ENCODE measurements around the gene PI4KA. TPM values are rescaled to one million over a fixed set of nuclear protein-coding genes. Genes with fewer than 3 reads are reported as not detected.

Gene PI4KA
- total RNA-seq, 1 donor from 2014 or later: 110 TPM

- H3K4me3 Mint-ChIP-seq: no peak overlapping the region
- peaks cover 15% of the 10 kb centered on the region for H3K36me3 Mint-ChIP-seq
- H3K27me3 Mint-ChIP-seq (ENCODE audit: low read depth): no peaks in the 10 kb centered on the region
- H3K9me3 Mint-ChIP-seq: no peaks in the 10 kb centered on the region
- no peaks in the 10 kb centered on the region for H3K4me1 Mint-ChIP-seq
- DNase-seq (ENCODE audit: low spot score in 2 of 2, unreplicated experiment in 2 of 2): no peak
- H3K27ac Mint-ChIP-seq: no peak overlapping the region
- no peak for TF ChIP-seq CTCF (IDR thresholded peaks at IDR 0.05; ENCODE audit: unreplicated experiment)
These were observed 110.5 kb downstream of the PI4KA start for GRCh38 chr22:20748082-20748481.

- DNase-seq (ENCODE audit: low spot score in 2 of 2, unreplicated experiment in 2 of 2): no peak
- Mint-ChIP-seq H3K36me3 (peaks cover 15% of the 10 kb centered on the region), H3K27ac (no peak overlapping the region), H3K4me1 (no peaks in the 10 kb centered on the region), H3K9me3 (no peaks in the 10 kb centered on the region), H3K4me3 (no peak overlapping the region), H3K27me3 (ENCODE audit: low read depth) (no peaks in the 10 kb centered on the region)
- no peak for TF ChIP-seq CTCF (IDR thresholded peaks at IDR 0.05; ENCODE audit: unreplicated experiment)
These were observed 111.4 kb downstream of the PI4KA start for GRCh38 chr22:20747223-20747622.

DNA sequence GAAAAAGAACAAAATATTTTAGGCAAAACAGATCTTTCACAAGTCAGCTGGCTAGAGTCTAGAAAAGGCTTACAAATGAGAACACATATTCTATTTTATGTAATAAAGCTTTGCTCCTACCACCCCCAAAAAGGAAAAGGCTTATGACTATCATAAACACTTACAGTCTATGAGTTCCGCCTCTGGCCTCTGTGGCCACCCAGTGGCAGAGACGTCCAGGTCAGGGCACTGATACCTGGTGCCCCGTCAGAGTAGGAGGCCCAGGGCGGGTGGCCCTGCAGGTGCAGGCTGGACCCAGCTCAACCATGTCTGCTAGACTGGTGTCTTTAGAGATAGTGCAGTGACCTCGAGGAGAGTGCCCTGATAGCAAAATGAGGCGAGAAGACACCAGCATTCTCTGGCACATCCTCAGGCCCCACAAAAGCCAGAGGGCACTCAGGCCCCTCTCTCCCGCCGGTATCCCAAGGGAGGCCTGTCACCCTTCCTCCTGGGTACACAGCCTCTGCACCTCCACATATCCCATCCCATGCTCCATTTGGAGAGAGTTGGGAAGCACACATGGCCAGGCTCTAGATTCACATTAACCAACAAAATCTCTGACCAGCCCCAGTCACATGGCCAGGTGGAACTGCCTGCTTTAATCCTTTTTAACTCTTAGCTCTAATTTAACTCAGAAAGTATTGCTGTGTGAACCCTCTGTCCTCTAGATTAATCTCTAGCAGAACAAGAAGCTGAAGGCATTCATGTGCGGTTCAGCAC is 112.0 kb downstream of the PI4KA start:
- no peak overlapping the region for H3K4me3 Mint-ChIP-seq
- TF ChIP-seq CTCF (IDR thresholded peaks at IDR 0.05; ENCODE audit: unreplicated experiment): no peak
- H3K9me3 Mint-ChIP-seq: no peaks in the 10 kb centered on the region
- no peak for DNase-seq (ENCODE audit: low spot score in 2 of 2, unreplicated experiment in 2 of 2)
- peaks cover 21% of the 10 kb centered on the region for H3K36me3 Mint-ChIP-seq
- H3K4me1 Mint-ChIP-seq: no peaks in the 10 kb centered on the region
- H3K27me3 Mint-ChIP-seq (ENCODE audit: low read depth): no peaks in the 10 kb centered on the region
- no peak overlapping the region for H3K27ac Mint-ChIP-seq

DNA sequence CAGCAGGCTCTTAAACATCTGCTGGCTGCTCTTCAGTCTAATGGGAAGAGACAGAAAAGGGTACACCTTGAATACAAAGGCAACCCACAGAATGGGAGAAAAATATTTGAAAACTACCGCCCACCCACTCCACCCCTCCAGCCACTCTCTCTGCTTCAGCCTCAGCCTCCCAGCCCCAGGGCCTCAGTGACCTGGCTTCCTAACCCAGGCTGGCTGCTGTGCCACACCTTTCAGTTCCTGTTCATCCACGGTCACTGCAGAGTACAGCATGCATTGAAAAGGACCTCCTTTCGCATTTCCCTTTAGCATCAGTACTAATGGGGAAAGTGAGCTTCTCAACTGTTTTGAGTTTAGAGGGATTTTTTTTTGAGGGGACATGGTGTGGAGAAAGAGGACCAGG is 113.5 kb downstream of the PI4KA start:
- no peak overlapping the region for H3K27ac Mint-ChIP-seq
- peaks cover 9% of the 10 kb centered on the region for H3K9me3 Mint-ChIP-seq
- no peak overlapping the region for H3K4me3 Mint-ChIP-seq
- peaks cover 33% of the 10 kb centered on the region for H3K36me3 Mint-ChIP-seq
- no peak for DNase-seq (ENCODE audit: low spot score in 2 of 2, unreplicated experiment in 2 of 2)
- TF ChIP-seq CTCF (IDR thresholded peaks at IDR 0.05; ENCODE audit: unreplicated experiment): no peak
- no peaks in the 10 kb centered on the region for H3K27me3 Mint-ChIP-seq (ENCODE audit: low read depth)
- H3K4me1 Mint-ChIP-seq: no peaks in the 10 kb centered on the region

DNA sequence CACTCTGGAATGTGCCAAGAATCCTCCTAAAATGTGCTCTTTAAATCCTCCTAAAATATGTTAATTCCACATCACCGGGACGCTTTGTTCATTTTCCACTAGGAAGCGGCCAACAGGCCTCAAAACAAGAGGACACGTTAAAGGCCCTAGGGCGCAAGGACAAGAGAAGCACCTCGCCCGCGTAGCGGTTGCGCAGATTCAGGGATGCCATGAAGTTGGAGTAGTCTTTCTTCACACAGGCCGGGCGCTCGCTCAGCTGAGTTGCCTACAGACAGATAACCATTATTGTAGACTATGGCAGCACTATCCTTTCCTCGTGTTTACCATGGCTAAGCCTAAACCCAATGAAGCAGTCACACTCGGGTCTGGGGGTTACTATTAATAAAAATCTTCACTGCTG is 114.2 kb downstream of the PI4KA start:
- Mint-ChIP-seq H3K4me1 (no peaks in the 10 kb centered on the region), H3K4me3 (no peak overlapping the region), H3K9me3 (peaks cover 10% of the 10 kb centered on the region), H3K36me3 (peaks cover 38% of the 10 kb centered on the region), H3K27ac (no peak overlapping the region), H3K27me3 (ENCODE audit: low read depth) (no peaks in the 10 kb centered on the region)
- TF ChIP-seq CTCF (IDR thresholded peaks at IDR 0.05; ENCODE audit: unreplicated experiment): no peak
- no peak for DNase-seq (ENCODE audit: low spot score in 2 of 2, unreplicated experiment in 2 of 2)

All from mesothelial cell of epicardium (in vitro differentiated cells).